RWPE2 (cell line): Measurements from ENCODE around the gene APLP2.

ENCODE experiments used
- ATAC-seq: fragments of 200-7000 bp; cut with Tn5 transposase; 3 replicates; pipeline ENCODE4 v1.9.1; 2021; ENCODE audit warnings: low read depth
- DNase-seq: peaks from one replicate; pipeline ENCODE4 v3.0.0-alpha.2; 2020; ENCODE audit warnings: low spot score
- H3K27ac ChIP-seq: fragments of 450-650 bp; 2 replicates; pipeline ENCODE4 v1.5.1; 2017; ENCODE audit warnings: mild to moderate bottlenecking; ENCODE audit not compliant: poor library complexity, severe bottlenecking
- H3K27me3 ChIP-seq: fragments of 250-450 bp; sonication (Bioruptor Pico); 2 replicates; pipeline ENCODE4 v1.5.1; 2021; ENCODE audit warnings: mild to moderate bottlenecking, moderate library complexity; ENCODE audit not compliant: insufficient read depth, poor library complexity, severe bottlenecking
- H3K36me3 ChIP-seq: fragments of 250-450 bp; sonication (Bioruptor Pico); 2 replicates; pipeline ENCODE4 v1.5.1; 2020; ENCODE audit warnings: low read depth, mild to moderate bottlenecking, moderate library complexity
- H3K4me1 ChIP-seq: fragments of 250-450 bp; sonication (Bioruptor Pico); 2 replicates; pipeline ENCODE4 v1.5.1; 2021; ENCODE audit warnings: mild to moderate bottlenecking, moderate library complexity; ENCODE audit not compliant: insufficient read depth, poor library complexity, severe bottlenecking
- H3K4me3 ChIP-seq: fragments of 250-450 bp; sonication (Bioruptor Pico); 2 replicates; pipeline ENCODE4 v1.5.1; 2021; ENCODE audit warnings: mild to moderate bottlenecking, moderate library complexity; ENCODE audit not compliant: severe bottlenecking
- H3K9me3 ChIP-seq: fragments of 250-450 bp; sonication (Bioruptor Pico); 2 replicates; pipeline ENCODE4 v1.5.1; 2021; ENCODE audit warnings: mild to moderate bottlenecking, moderate library complexity; ENCODE audit not compliant: severe bottlenecking
- CTCF ChIP-seq: fragments of 450-650 bp; IDR thresholded peaks from one replicate; pipeline ENCODE4 v1.5.1; 2017; ENCODE audit warnings: mild to moderate bottlenecking, moderate library complexity; ENCODE audit not compliant: poor library complexity, severe bottlenecking

The APLP2 gene

GRCh38 chr11:130141561-130142341 lies 72.1 kb downstream of the APLP2 start:
- Histone ChIP-seq H3K27ac (no peak overlapping the region), H3K36me3 (peaks cover 79% of the 10 kb centered on the region), H3K9me3 (no peaks in the 10 kb centered on the region), H3K4me1 (peaks cover 8% of the 10 kb centered on the region), H3K4me3 (no peak overlapping the region), H3K27me3 (no peaks in the 10 kb centered on the region)
- ATAC-seq (no peak), DNase-seq (no peak)
- TF ChIP-seq CTCF, result no peak

- H3K4me3 ChIP-seq, result no peak overlapping the region
- DNase-seq (peak; percentile 14), ATAC-seq (no peak)
- H3K27me3 ChIP-seq, result no peaks in the 10 kb centered on the region
- H3K9me3 ChIP-seq, result no peaks in the 10 kb centered on the region
- peaks cover 59% of the 10 kb centered on the region for H3K36me3 ChIP-seq
- no peak for TF ChIP-seq CTCF
- peaks cover 9% of the 10 kb centered on the region for H3K4me1 ChIP-seq
- no peak overlapping the region for H3K27ac ChIP-seq
Measured at GRCh38 chr11:130144141-130144540, 74.4 kb downstream of the APLP2 start.

- DNase-seq (peak; percentile 33), ATAC-seq (no peak)
- Histone ChIP-seq H3K4me3 (no peak overlapping the region), H3K27me3 (no peaks in the 10 kb centered on the region), H3K27ac (peak overlapping the region; percentile 24), H3K9me3 (no peaks in the 10 kb centered on the region), H3K36me3 (peaks cover 52% of the 10 kb centered on the region), H3K4me1 (peaks cover 9% of the 10 kb centered on the region)
- no peak for TF ChIP-seq CTCF
Measured at GRCh38 chr11:130144861-130145281, 75.2 kb downstream of the APLP2 start.

- Histone ChIP-seq H3K36me3 (peaks cover 48% of the 10 kb centered on the region), H3K27ac (peak overlapping the region; percentile 24)
- no peak for TF ChIP-seq CTCF
Measured at GRCh38 chr11:130145311-130145812, 75.7 kb downstream of the APLP2 start.

More at GRCh38 chr11:130145311-130145812, 75.7 kb downstream of the APLP2 start:
- Histone ChIP-seq H3K4me3 (no peak overlapping the region), H3K9me3 (no peaks in the 10 kb centered on the region), H3K27me3 (no peaks in the 10 kb centered on the region), H3K4me1 (peaks cover 9% of the 10 kb centered on the region)
- no peak for DNase-seq
- ATAC-seq, result no peak
